Measurements from ENCODE around the gene PLEKHG2. TPM values are rescaled to one million over a fixed set of nuclear protein-coding genes. Genes with fewer than 3 reads are reported as not detected.

Gene PLEKHG2
- total and polyA plus RNA-seq, 9 of the 15 experiments (the other 6 are each of a cell fraction or from before 2014, with no cell fraction given): 0.98 to 45.7 (median 9.8) TPM

DNA sequence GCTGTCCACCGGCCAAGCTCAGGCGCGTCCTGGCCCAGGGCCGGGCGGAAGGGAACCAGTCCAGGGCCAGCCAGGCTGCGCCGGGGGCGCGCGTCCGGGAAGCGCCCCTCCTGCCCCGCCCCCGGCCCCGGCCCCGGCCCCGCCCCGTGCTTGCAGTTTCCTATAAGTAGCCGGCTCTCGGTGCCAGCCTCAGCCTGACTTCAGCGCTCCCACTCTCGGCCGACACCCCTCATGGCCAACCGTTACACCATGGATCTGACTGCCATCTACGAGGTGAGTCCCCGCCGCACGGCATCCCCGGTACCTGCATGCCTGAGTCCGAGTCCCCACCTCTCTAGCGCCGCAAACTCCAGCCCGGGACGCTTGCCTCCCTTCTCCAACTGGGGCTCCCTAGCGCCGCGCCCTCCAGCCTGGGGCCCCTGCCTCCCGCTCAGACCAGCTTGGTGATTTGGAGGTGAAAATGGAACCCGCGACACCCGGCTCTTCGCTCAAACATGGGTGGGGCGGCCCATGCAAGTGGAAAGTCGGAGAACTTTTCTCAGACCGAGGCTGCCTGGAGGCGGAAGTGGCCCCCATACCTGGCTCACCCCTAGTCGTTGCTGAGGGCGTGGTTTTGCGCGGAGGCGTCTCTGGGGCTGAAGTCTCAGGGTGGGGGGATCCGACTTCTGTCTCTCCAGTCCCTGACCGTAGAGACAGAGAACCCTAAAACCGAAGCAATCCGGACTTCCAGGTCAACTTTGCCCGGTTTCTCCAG lies 5.6 kb upstream of the PLEKHG2 start, which contains the start of gene ZFP36 (continued):
- TF ChIP-seq TBL1XR1 (IDR thresholded peaks at IDR 0.05; ENCODE audit: low read length in 2 of 2): no peak
- peak; percentile 84 for TF ChIP-seq RBFOX2 (IDR thresholded peaks at IDR 0.05; ENCODE audit: low read depth, low read length)
- no peak for TF ChIP-seq MCM7 (IDR thresholded peaks at IDR 0.05)
- no peak for TF ChIP-seq ZNF184 (CRISPR knock-in tag; IDR thresholded peaks at IDR 0.05)
- no peak for TF ChIP-seq ZNF76 (CRISPR knock-in tag; IDR thresholded peaks at IDR 0.05; ENCODE audit: borderline replicate concordance)
- TF ChIP-seq POLR2AphosphoS5 (IDR thresholded peaks at IDR 0.05; ENCODE audit: control insufficient read depth, insufficient read depth, low read depth, low read length): peak; percentile 98
- no peak for TF ChIP-seq ETV5 (CRISPR knock-in tag; IDR thresholded peaks at IDR 0.05; ENCODE audit: low read depth)
- TF ChIP-seq ETV1 (tag; conservative IDR thresholded peaks at IDR 0.05; ENCODE audit: low read depth): no peak
- TF ChIP-seq, protein P1, sequence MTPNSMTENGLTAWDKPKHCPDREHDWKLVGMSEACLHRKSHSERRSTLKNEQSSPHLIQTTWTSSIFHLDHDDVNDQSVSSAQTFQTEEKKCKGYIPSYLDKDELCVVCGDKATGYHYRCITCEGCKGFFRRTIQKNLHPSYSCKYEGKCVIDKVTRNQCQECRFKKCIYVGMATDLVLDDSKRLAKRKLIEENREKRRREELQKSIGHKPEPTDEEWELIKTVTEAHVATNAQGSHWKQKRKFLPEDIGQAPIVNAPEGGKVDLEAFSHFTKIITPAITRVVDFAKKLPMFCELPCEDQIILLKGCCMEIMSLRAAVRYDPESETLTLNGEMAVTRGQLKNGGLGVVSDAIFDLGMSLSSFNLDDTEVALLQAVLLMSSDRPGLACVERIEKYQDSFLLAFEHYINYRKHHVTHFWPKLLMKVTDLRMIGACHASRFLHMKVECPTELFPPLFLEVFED (CRISPR knock-in tag; conservative IDR thresholded peaks at IDR 0.05): peak; percentile 21; the same call in 1 of the 2 replicates
- TF ChIP-seq PTBP1 (IDR thresholded peaks at IDR 0.05; ENCODE audit: low read depth, low read length): no peak
- TF ChIP-seq, protein P2, sequence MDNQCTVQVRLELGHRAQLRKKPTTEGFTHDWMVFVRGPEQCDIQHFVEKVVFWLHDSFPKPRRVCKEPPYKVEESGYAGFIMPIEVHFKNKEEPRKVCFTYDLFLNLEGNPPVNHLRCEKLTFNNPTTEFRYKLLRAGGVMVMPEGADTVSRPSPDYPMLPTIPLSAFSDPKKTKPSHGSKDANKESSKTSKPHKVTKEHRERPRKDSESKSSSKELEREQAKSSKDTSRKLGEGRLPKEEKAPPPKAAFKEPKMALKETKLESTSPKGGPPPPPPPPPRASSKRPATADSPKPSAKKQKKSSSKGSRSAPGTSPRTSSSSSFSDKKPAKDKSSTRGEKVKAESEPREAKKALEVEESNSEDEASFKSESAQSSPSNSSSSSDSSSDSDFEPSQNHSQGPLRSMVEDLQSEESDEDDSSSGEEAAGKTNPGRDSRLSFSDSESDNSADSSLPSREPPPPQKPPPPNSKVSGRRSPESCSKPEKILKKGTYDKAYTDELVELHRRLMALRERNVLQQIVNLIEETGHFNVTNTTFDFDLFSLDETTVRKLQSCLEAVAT (IDR thresholded peaks at IDR 0.05): peak; percentile 62 to 80; a peak in 2 of 4 replicates
- TF ChIP-seq TARDBP (IDR thresholded peaks at IDR 0.05): no peak
- no peak for TF ChIP-seq FOXK1 (CRISPR knock-in tag; IDR thresholded peaks at IDR 0.05; ENCODE audit: borderline replicate concordance)
- TF ChIP-seq CHD1 (IDR thresholded peaks at IDR 0.05; ENCODE audit: low read length): peak; percentile 69
- no peak for TF ChIP-seq NFYB (IDR thresholded peaks at IDR 0.05; ENCODE audit: extremely low read depth, insufficient read length)
- no peak for TF ChIP-seq KDM1A (IDR thresholded peaks at IDR 0.05)
- TF ChIP-seq ZNF707 (CRISPR knock-in tag; conservative IDR thresholded peaks at IDR 0.05): no peak
- TF ChIP-seq ZNF347 (CRISPR knock-in tag; IDR thresholded peaks at IDR 0.05; ENCODE audit: low read depth): no peak
- no peak; the same call in 1 of the 2 replicates for TF ChIP-seq ARID1B (IDR thresholded peaks at IDR 0.05)
- TF ChIP-seq KDM2B (CRISPR knock-in tag; IDR thresholded peaks at IDR 0.05): no peak
- TF ChIP-seq, protein P3, sequence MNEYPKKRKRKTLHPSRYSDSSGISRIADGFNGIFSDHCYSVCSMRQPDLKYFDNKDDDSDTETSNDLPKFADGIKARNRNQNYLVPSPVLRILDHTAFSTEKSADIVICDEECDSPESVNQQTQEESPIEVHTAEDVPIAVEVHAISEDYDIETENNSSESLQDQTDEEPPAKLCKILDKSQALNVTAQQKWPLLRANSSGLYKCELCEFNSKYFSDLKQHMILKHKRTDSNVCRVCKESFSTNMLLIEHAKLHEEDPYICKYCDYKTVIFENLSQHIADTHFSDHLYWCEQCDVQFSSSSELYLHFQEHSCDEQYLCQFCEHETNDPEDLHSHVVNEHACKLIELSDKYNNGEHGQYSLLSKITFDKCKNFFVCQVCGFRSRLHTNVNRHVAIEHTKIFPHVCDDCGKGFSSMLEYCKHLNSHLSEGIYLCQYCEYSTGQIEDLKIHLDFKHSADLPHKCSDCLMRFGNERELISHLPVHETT (CRISPR knock-in tag; conservative IDR thresholded peaks at IDR 0.05 in 1 of 2, IDR thresholded peaks at IDR 0.05 in 1 of 2): no peak
